IPS DF 4.7 (cell line): ENCODE results near the gene ERF.
"Not testable (repeated sequence)": the region's sequence is repeated elsewhere in the genome, so short reads cannot be mapped to it uniquely, and the experiment has no call there.

Experiments
- DNase-seq: peaks from one replicate; pipeline ENCODE4 v3.0.0-alpha.2; 2013; ENCODE audit warnings: low spot score; ENCODE audit errors: extremely low read depth

The ERF gene

GRCh38 chr19:42275517-42275916 lies 20.6 kb upstream of the ERF start:
- no peak for DNase-seq

- no peak for DNase-seq
These were observed 20.2 kb upstream of the ERF start for GRCh38 chr19:42275103-42275502.

GRCh38 chr19:42274065-42274682 lies 19.2 kb upstream of the ERF start:
- no peak for DNase-seq

- DNase-seq: no peak
These were observed 18.6 kb upstream of the ERF start for GRCh38 chr19:42273407-42274064.

GRCh38 chr19:42272989-42273406 lies 18.1 kb upstream of the ERF start:
- no peak for DNase-seq

GRCh38 chr19:42272535-42272897 lies 17.6 kb upstream of the ERF start:
- no peak for DNase-seq

GRCh38 chr19:42271861-42272534 lies 17.1 kb upstream of the ERF start:
- no peak for DNase-seq

GRCh38 chr19:42271045-42271419 lies 16.1 kb upstream of the ERF start:
- DNase-seq: no peak

GRCh38 chr19:42270346-42271044 lies 15.6 kb upstream of the ERF start:
- DNase-seq: no peak

- DNase-seq: no peak
These were observed 14.8 kb upstream of the ERF start for GRCh38 chr19:42269478-42270345.

GRCh38 chr19:42268704-42269477 lies 14.0 kb upstream of the ERF start, which contains the start of gene CIC:
Gene CIC (plus strand): TSS chr19:42269252. CDS start chr19:42271784, 2,532 bp downstream.
- peak; percentile 100 for DNase-seq

GRCh38 chr19:42268142-42268703 lies 13.3 kb upstream of the ERF start:
- peak; percentile 99 for DNase-seq

- DNase-seq: no peak
These were observed 12.8 kb upstream of the ERF start for GRCh38 chr19:42267644-42268141.

GRCh38 chr19:42266928-42267603 lies 12.1 kb upstream of the ERF start:
- DNase-seq: not testable (repeated sequence)

- not testable (repeated sequence) for DNase-seq
These were observed 11.2 kb upstream of the ERF start for GRCh38 chr19:42266105-42266504.

GRCh38 chr19:42261763-42262162 lies 6.8 kb upstream of the ERF start:
- DNase-seq: no peak

- DNase-seq: not testable (repeated sequence)
These were observed 2.9 kb upstream of the ERF start for GRCh38 chr19:42257842-42258241.

GRCh38 chr19:42255766-42256745 lies 1.1 kb upstream of the ERF start:
- DNase-seq: no peak
